ENCODE data around the gene TM9SF1. TPM values are rescaled to one million over a fixed set of nuclear protein-coding genes. Genes with fewer than 3 reads are reported as not detected.
A peak's percentile ranks its signal among the peaks of the same experiment; 100 is the strongest.

TM9SF1 gene
- total and polyA plus RNA-seq, 2 of the 13 experiments (the other 11 are each of a cell fraction or from before 2014, with no cell fraction given): 83.2 to 110 TPM

DNA sequence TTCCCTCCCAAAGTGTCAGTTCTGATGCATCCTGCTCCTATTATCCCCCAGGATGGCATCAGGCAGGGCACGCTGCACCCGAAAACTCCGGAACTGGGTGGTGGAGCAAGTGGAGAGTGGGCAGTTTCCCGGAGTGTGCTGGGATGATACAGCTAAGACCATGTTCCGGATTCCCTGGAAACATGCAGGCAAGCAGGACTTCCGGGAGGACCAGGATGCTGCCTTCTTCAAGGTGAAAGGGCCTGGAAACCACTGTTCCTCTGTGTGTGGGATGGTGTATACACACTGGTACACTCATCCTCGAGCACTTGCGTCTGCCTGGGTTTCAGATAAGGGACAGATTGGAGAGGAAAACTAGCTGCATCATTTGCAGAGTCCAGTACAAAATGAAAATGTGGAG lies 33.1 kb downstream of the TM9SF1 start:
- H2AFZ ChIP-seq (ENCODE audit: low read length): no peak overlapping the region
- H3K9ac ChIP-seq (ENCODE audit: insufficient read depth, low read depth, low read length): peak overlapping the region; percentile 76
- FAIRE-seq (no peak), ATAC-seq (no peak), DNase-seq (ENCODE audit: low spot score) (no peak)
- no peak overlapping the region for H3K27ac ChIP-seq (ENCODE audit: extremely low read length, insufficient read depth, low read length)
- no TSS peak for BruUV-seq (replicated peaks)
- WGBS (ENCODE audit: low lambda C conversion rate): 97% methylated on average over 8 of the region's 8 CpGs
- H4K20me1 ChIP-seq (ENCODE audit: insufficient read depth, low read length): no peaks in the 10 kb centered on the region
- intact Hi-C loops (cut with micrococcal nuclease; ENCODE audit: unreplicated experiment) (no loop called here), in situ Hi-C loops (cut with HindIII; ENCODE audit: extremely low pct_ligation_motif_present, low pct_unique_long_range_greater_than_20kb) (loop anchor here (5.0 kb wide), 1 partner anchor 105 kb away; no protein-coding TSS in a partner anchor)
- H3K9me3 ChIP-seq (ENCODE audit: low read length): no peaks in the 10 kb centered on the region
- no peaks in the 10 kb centered on the region; a peak in 1 of 5 replicates for H3K27me3 ChIP-seq (ENCODE audit: control insufficient read depth in 1 of 2, insufficient read depth in 2 of 2, low read length in 2 of 2)
- H3K36me3 ChIP-seq (replicated peaks in 1 of 2; ENCODE audit: control insufficient read depth in 1 of 2, insufficient read depth in 2 of 2, low read length in 2 of 2): peaks cover 52 to 66% of the 10 kb centered on the region in 2 experiments; a peak in 4 of 5 replicates
- H3K4me3 ChIP-seq (replicated peaks in 1 of 3; ENCODE audit: insufficient read depth in 1 of 3, low read depth in 2 of 3, low read length in 3 of 3): peak overlapping the region; percentile 1 to 78 (median 50); a peak in 4 of 6 replicates
- ChIA-PET CTCF (ENCODE audit: low intra/inter-chr PET ratio, low total read pairs) (interaction anchor here (2.3 to 2.4 kb wide), 2 partner anchors 54 to 148 kb away, joined by 12 read pairs; no protein-coding TSS in a partner anchor), POLR2A (interaction anchor here (0.9 to 11.8 kb wide), 27 partner anchors 11 to 1184 kb away, joined by 3 to 233 read pairs (median 13); partner anchors contain the start of genes CHMP4A, CIDEB, DCAF11 and EMC9)
- peaks cover 5% of the 10 kb centered on the region for H3K79me2 ChIP-seq (ENCODE audit: insufficient read depth, low read length)
- peaks cover 28% of the 10 kb centered on the region for H3K4me1 ChIP-seq (ENCODE audit: insufficient read depth, low read length)
- peak overlapping the region; percentile 98 for H3K4me2 ChIP-seq (ENCODE audit: low read depth, low read length)
- TF ChIP-seq SNRNP70 (IDR thresholded peaks at IDR 0.05; ENCODE audit: low read depth, low read length) (no peak), EP300 (IDR thresholded peaks at IDR 0.05; ENCODE audit: low read depth in 2 of 2, low read length in 2 of 2) (no peak), EP300 (CRISPR knock-in tag; IDR thresholded peaks at IDR 0.05; ENCODE audit: borderline replicate concordance) (0 out of 2 replicates have a peak, but pooled peaks have one; percentile 10), ZNF432 (CRISPR knock-in tag; IDR thresholded peaks at IDR 0.05; ENCODE audit: borderline replicate concordance) (no peak), GPN1 (CRISPR knock-in tag; IDR thresholded peaks at IDR 0.05; ENCODE audit: borderline replicate concordance) (no peak), POLR2AphosphoS2 (IDR thresholded peaks at IDR 0.05; ENCODE audit: low read depth, low read length) (0 out of 2 replicates have a peak, but pooled peaks have one; percentile 26), DNMT1 (CRISPR knock-in tag; IDR thresholded peaks at IDR 0.05) (no peak), MTA1 (CRISPR knock-in tag; IDR thresholded peaks at IDR 0.05; ENCODE audit: borderline replicate concordance) (0 out of 2 replicates have a peak, but pooled peaks have one; percentile 32), ATAD3A (CRISPR knock-in tag; IDR thresholded peaks at IDR 0.05) (0 out of 2 replicates have a peak, but pooled peaks have one; percentile 74), KDM5A (IDR thresholded peaks at IDR 0.05; ENCODE audit: borderline replicate concordance, low read length) (no peak), ZNF556 (CRISPR knock-in tag; IDR thresholded peaks at IDR 0.05; ENCODE audit: borderline replicate concordance) (0 out of 2 replicates have a peak, but pooled peaks have one; percentile 33), ZNF7 (CRISPR knock-in tag; IDR thresholded peaks at IDR 0.05) (0 out of 2 replicates have a peak, but pooled peaks have one; percentile 7)
- TF ChIP-seq, protein P1, sequence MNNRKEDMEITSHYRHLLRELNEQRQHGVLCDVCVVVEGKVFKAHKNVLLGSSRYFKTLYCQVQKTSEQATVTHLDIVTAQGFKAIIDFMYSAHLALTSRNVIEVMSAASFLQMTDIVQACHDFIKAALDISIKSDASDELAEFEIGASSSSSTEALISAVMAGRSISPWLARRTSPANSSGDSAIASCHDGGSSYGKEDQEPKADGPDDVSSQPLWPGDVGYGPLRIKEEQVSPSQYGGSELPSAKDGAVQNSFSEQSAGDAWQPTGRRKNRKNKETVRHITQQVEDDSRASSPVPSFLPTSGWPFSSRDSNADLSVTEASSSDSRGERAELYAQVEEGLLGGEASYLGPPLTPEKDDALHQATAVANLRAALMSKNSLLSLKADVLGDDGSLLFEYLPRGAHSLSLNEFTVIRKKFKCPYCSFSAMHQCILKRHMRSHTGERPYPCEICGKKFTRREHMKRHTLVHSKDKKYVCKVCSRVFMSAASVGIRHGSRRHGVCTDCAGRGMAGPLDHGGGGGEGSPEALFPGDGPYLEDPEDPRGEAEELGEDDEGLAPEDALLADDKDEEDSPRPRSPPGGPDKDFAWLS (CRISPR knock-in tag; IDR thresholded peaks at IDR 0.05; ENCODE audit: borderline replicate concordance): 0 out of 2 replicates have a peak, but pooled peaks have one; percentile 20
- TF ChIP-seq, protein P2, sequence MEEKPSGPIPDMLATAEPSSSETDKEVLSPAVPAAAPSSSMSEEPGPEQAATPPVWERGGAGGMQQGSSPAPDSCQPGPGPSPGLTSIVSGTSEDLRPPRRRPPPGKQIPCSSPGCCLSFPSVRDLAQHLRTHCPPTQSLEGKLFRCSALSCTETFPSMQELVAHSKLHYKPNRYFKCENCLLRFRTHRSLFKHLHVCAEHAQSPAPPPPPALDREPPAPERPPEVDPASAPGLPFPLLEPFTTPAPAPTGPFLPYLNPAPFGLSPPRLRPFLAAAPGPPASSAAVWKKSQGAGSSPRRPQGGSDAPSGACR (CRISPR knock-in tag; IDR thresholded peaks at IDR 0.05): no peak
- TF ChIP-seq, protein P3, sequence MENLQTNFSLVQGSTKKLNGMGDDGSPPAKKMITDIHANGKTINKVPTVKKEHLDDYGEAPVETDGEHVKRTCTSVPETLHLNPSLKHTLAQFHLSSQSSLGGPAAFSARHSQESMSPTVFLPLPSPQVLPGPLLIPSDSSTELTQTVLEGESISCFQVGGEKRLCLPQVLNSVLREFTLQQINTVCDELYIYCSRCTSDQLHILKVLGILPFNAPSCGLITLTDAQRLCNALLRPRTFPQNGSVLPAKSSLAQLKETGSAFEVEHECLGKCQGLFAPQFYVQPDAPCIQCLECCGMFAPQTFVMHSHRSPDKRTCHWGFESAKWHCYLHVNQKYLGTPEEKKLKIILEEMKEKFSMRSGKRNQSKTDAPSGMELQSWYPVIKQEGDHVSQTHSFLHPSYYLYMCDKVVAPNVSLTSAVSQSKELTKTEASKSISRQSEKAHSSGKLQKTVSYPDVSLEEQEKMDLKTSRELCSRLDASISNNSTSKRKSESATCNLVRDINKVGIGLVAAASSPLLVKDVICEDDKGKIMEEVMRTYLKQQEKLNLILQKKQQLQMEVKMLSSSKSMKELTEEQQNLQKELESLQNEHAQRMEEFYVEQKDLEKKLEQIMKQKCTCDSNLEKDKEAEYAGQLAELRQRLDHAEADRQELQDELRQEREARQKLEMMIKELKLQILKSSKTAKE (CRISPR knock-in tag; IDR thresholded peaks at IDR 0.05; ENCODE audit: borderline replicate concordance): peak; percentile 23; the same call in 1 of the 2 replicates
- TF ChIP-seq, protein P4, sequence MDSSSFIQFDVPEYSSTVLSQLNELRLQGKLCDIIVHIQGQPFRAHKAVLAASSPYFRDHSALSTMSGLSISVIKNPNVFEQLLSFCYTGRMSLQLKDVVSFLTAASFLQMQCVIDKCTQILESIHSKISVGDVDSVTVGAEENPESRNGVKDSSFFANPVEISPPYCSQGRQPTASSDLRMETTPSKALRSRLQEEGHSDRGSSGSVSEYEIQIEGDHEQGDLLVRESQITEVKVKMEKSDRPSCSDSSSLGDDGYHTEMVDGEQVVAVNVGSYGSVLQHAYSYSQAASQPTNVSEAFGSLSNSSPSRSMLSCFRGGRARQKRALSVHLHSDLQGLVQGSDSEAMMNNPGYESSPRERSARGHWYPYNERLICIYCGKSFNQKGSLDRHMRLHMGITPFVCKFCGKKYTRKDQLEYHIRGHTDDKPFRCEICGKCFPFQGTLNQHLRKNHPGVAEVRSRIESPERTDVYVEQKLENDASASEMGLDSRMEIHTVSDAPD (CRISPR knock-in tag; IDR thresholded peaks at IDR 0.05): 0 out of 2 replicates have a peak, but pooled peaks have one; percentile 13
